ENCODE measurements around the gene C1QTNF6.

- TF ChIP-seq, protein P1, sequence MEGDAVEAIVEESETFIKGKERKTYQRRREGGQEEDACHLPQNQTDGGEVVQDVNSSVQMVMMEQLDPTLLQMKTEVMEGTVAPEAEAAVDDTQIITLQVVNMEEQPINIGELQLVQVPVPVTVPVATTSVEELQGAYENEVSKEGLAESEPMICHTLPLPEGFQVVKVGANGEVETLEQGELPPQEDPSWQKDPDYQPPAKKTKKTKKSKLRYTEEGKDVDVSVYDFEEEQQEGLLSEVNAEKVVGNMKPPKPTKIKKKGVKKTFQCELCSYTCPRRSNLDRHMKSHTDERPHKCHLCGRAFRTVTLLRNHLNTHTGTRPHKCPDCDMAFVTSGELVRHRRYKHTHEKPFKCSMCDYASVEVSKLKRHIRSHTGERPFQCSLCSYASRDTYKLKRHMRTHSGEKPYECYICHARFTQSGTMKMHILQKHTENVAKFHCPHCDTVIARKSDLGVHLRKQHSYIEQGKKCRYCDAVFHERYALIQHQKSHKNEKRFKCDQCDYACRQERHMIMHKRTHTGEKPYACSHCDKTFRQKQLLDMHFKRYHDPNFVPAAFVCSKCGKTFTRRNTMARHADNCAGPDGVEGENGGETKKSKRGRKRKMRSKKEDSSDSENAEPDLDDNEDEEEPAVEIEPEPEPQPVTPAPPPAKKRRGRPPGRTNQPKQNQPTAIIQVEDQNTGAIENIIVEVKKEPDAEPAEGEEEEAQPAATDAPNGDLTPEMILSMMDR (IDR thresholded peaks at IDR 0.05; ENCODE audit: poor library complexity, severe bottlenecking), result no peak
- TF ChIP-seq EZH2 (IDR thresholded peaks at IDR 0.05; ENCODE audit: borderline replicate concordance, insufficient read depth, low read length, poor library complexity, severe bottlenecking) (no peak), REST (IDR thresholded peaks at IDR 0.05; ENCODE audit: borderline replicate concordance) (no peak), POLR2AphosphoS5 (IDR thresholded peaks at IDR 0.05) (no peak)
Observed at GRCh38 chr22:37161443-37161842, 26.6 kb downstream of the C1QTNF6 start.

Measured in neural cell (in vitro differentiated cells).